ENCODE data around the gene CELA2B.

DNA sequence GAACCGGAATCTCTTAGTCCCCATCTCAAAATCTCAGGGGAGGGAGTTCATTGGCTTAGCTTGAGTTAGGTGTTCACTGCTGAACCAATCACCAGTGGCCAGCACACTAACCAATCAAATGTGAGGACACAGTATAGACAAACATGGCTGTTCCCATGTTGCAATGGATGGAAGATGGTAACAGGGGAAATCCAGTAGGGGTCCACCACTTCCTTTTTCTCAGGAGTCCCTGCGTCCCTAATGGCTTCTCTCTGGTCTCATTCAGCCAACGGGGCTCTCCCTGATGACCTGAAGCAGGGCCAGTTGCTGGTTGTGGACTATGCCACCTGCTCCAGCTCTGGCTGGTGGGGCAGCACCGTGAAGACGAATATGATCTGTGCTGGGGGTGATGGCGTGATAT is 9.7 kb downstream of the CELA2B start:
- no peak for TF ChIP-seq CTCF (conservative IDR thresholded peaks at IDR 0.05 in 1 of 2, IDR thresholded peaks at IDR 0.05 in 1 of 2; ENCODE audit: low read depth in 1 of 2, low read length in 2 of 2)
- TF ChIP-seq EZH2 (IDR thresholded peaks at IDR 0.05; ENCODE audit: low read length, missing control alignments) = no peak

Measured in fibroblast of lung (primary cell).